Right lobe of liver (tissue), 6 donors: ENCODE measurements around the gene SEMA4A. TPM values are rescaled to one million over a fixed set of nuclear protein-coding genes. Genes with fewer than 3 reads are reported as not detected.
"Not testable (repeated sequence)": the region's sequence is repeated elsewhere in the genome, so short reads cannot be mapped to it uniquely, and the experiment has no call there.

Experiments used
- ATAC-seq, 4 donors: fragments of 200-7000 bp; cut with Tn5 transposase; one replicate each; pipeline ENCODE4 v1.9.1; 2020; ENCODE audit warnings: mild to moderate bottlenecking in 4 of 4, moderate library complexity in 4 of 4
- DNase-seq, 3 donors: peaks; one replicate each; pipeline ENCODE4 v3.0.0-alpha.2; 2020
- H3K27ac ChIP-seq, 3 donors: fragments of 200-600 bp; one replicate each; pipeline ENCODE4 v1.8.0; 2022
- H3K27me3 ChIP-seq, 2 donors: fragments of 200-600 bp; one replicate each; pipeline ENCODE4 v1.8.0; 2022
- H3K36me3 ChIP-seq, 4 donors: fragments of 200-600 bp; sonication (generic) in 1 of 4; one replicate each; pipeline versions ENCODE4 v1.5.1 to v1.8.0; 2017 to 2022; ENCODE audit warnings: control low read depth in 1 of 4
- H3K4me1 ChIP-seq, 4 donors: fragments of 200-600 bp; sonication (generic) in 1 of 4; one replicate each; pipeline versions ENCODE4 v1.5.1 to v1.8.0; 2017 to 2022; ENCODE audit warnings: control low read depth in 1 of 4
- H3K4me3 ChIP-seq, 3 donors: fragments of 200-600 bp; one replicate each; pipeline ENCODE4 v1.8.0; 2022
- H3K9me3 ChIP-seq, 4 donors: fragments of 200-600 bp; sonication (generic) in 1 of 4; one replicate each; pipeline versions ENCODE4 v1.5.1 to v1.8.0; 2017 to 2022; ENCODE audit warnings: control low read depth in 1 of 4
- CTCF ChIP-seq, 4 donors: fragments of 200-600 bp in 3 of 4; fragments of 450-650 bp in 1 of 4; IDR thresholded peaks; one replicate each; pipeline versions ENCODE4 v1.5.1 to v1.8.0; 2016 to 2022; ENCODE audit warnings: antibody characterized with exemption in 4 of 4, mild to moderate bottlenecking in 2 of 4
- POLR2A ChIP-seq: fragments of 450-650 bp; IDR thresholded peaks from one replicate; pipeline ENCODE4 v1.6.1; 2017; ENCODE audit warnings: antibody characterized with exemption, mild to moderate bottlenecking
- WGBS: methylation state at CpG from one replicate; pipeline ENCODE4 v1.1.6; 2018; ENCODE audit warnings: low coverage, low lambda C conversion rate; ENCODE audit not compliant: insufficient coverage; ENCODE audit errors: missing lambda C conversion rate; 5-methylcytosine and 5-hydroxymethylcytosine counted together
- intact Hi-C, 2 donors: fragments of 100-400 bp; cut with DNase I; formaldehyde crosslinking; loops; one replicate each; pipeline versions ENCODE4 v1.11.2 to v1.14.1; 2022
- total RNA-seq, 6 experiments: library from RNA; depleted of rRNA in 2 of 6; stranded (reverse); fragments of >200 nt in 2 of 6; fragmentation: NEBNext Ultra II Directional in 3 of 6; extraction: Animal tissue kit (Norgen Biotek cat#: 25700) in 3 of 6; gene quantifications; one replicate each; pipeline versions ENCODE4 v1.1.0 to v1.2.4, GENCODE V29; 2016 to 2023
- donor health status: DM: no; HTN: yes; CAD: no.
- donor health status: DM: no; HTN: no; CAD: no.
- donor health status: DM: no; HTN: no; CAD: no.
- donor health status: DM: no; HTN: yes; CAD: no.
- donor health status: DM: no; HTN: yes; CAD: no.

SEMA4A gene
- total RNA-seq, 6 experiments from 2014 or later = 0.62 to 2.6 (median 1.3) TPM

- TF ChIP-seq POLR2A (peak; percentile 53), CTCF (IDR thresholded peaks at IDR 0.05) (no peak)
- Histone ChIP-seq H3K27ac (peak overlapping the region; percentile 89 to 92 (median 91)), H3K27me3 (no peaks in the 10 kb centered on the region), H3K4me1 (peaks cover 0 to 47% (median 21%) of the 10 kb centered on the region in 4 donors), H3K4me3 (peak overlapping the region; percentile 95 to 99 (median 97)), H3K9me3 (no peaks in the 10 kb centered on the region), H3K36me3 (no peaks in the 10 kb centered on the region)
- WGBS = 4% methylated on average over 8 of the region's 19 CpGs
- intact Hi-C loops = no loop called here
- ATAC-seq (peak; percentile 37 to 53 (median 51)), DNase-seq (peak; percentile 67 to 81 (median 79))
These were observed 37.6 kb upstream of the SEMA4A start for GRCh38 chr1:156115514-156116374.

GRCh38 chr1:156116731-156117130, 36.7 kb upstream of the SEMA4A start:
- Histone ChIP-seq H3K4me3 (peak overlapping the region; percentile 95 to 99 (median 97)), H3K27ac (peak overlapping the region; percentile 89 to 92 (median 91)), H3K4me1 (peaks cover 0 to 57% (median 26%) of the 10 kb centered on the region in 4 donors)
- DNase-seq, intact Hi-C loops, ATAC-seq, H3K9me3 ChIP-seq, H3K36me3 ChIP-seq, H3K27me3 ChIP-seq: not testable (repeated sequence)
- WGBS = 100% methylated on average over 1 of the region's 5 CpGs

GRCh38 chr1:156117414-156118176, 35.8 kb upstream of the SEMA4A start:
- no peak for TF ChIP-seq CTCF (IDR thresholded peaks at IDR 0.05)
- TF ChIP-seq POLR2A = no peak
- intact Hi-C loops = no loop called here
- no peaks in the 10 kb centered on the region for H3K27me3 ChIP-seq
- ATAC-seq = no peak
- H3K36me3 ChIP-seq = no peaks in the 10 kb centered on the region
- H3K4me3 ChIP-seq = peak overlapping the region; percentile 15 to 43 (median 33)
- H3K9me3 ChIP-seq = no peaks in the 10 kb centered on the region
- 43% methylated on average over 11 of the region's 13 CpGs for WGBS
- H3K27ac ChIP-seq = peak overlapping the region; percentile 75 to 91 (median 89)
- no peak for DNase-seq
- peaks cover 0 to 64% (median 29%) of the 10 kb centered on the region in 4 donors for H3K4me1 ChIP-seq

- TF ChIP-seq CTCF (IDR thresholded peaks at IDR 0.05) (no peak), POLR2A (peak; percentile 81)
- Histone ChIP-seq H3K4me1 (peaks cover 0 to 71% (median 33%) of the 10 kb centered on the region in 4 donors), H3K9me3 (no peaks in the 10 kb centered on the region), H3K4me3 (peak overlapping the region; percentile 15 to 43 (median 33)), H3K27me3 (no peaks in the 10 kb centered on the region), H3K36me3 (no peaks in the 10 kb centered on the region), H3K27ac (peak overlapping the region; percentile 75 to 91 (median 89))
- intact Hi-C loops = no loop called here
- ATAC-seq (peak; percentile 49 to 74 (median 56)), DNase-seq (peak; percentile 82 to 93 (median 90))
- 25% methylated on average over 8 of the region's 8 CpGs for WGBS
These were observed 35.1 kb upstream of the SEMA4A start for GRCh38 chr1:156118177-156118868.
